Ovary (tissue), 9 donors: Measurements from ENCODE around the gene LAMB3. TPM values are rescaled to one million over a fixed set of nuclear protein-coding genes. Genes with fewer than 3 reads are reported as not detected.

Experiments
- DNase-seq, 5 donors: peaks; one replicate each; pipeline ENCODE4 v3.0.0-alpha.2; 2019 to 2020
- H3K27ac ChIP-seq, 2 donors: fragments of 200-600 bp; one replicate each; pipeline versions ENCODE4 v1.5.1 to v1.8.0; 2019 to 2022
- H3K27me3 ChIP-seq: fragments of 200-600 bp; one replicate; pipeline ENCODE4 v1.8.0; 2022
- H3K36me3 ChIP-seq: fragments of 200-600 bp; sonication (generic); one replicate; pipeline ENCODE4 v1.5.1; 2019
- H3K4me1 ChIP-seq: one replicate; pipeline ENCODE4 v1.8.1; 2013; ENCODE audit warnings: mild to moderate bottlenecking, moderate library complexity; ENCODE audit not compliant: insufficient read depth
- H3K4me3 ChIP-seq: fragments of 200-600 bp; sonication (generic); one replicate; pipeline ENCODE4 v1.5.1; 2017
- H3K9me3 ChIP-seq, 2 donors: fragments of 200-600 bp in 1 of 2; sonication (generic) in 1 of 2; one replicate each; pipeline versions ENCODE4 v1.5.1 to v1.8.1; 2013 to 2019; ENCODE audit warnings: mild to moderate bottlenecking in 1 of 2, moderate library complexity in 1 of 2
- EP300 ChIP-seq: sonication (generic); formaldehyde crosslinking; IDR thresholded peaks from one replicate; pipeline ENCODE4 v1.6.1; 2017; ENCODE audit warnings: antibody characterized with exemption
- POLR2A ChIP-seq: fragments of 450-650 bp; IDR thresholded peaks from one replicate; pipeline ENCODE4 v1.6.1; 2017; ENCODE audit warnings: antibody characterized with exemption, mild to moderate bottlenecking, moderate library complexity
- WGBS, 3 donors: extraction: QIAGEN DNeasy Blood & Tissue Kit in 1 of 3; methylation state at CpG; one replicate each; pipeline versions ENCODE4 v1.1.5 to v1.1.7; 2013 to 2017; 5-methylcytosine and 5-hydroxymethylcytosine counted together
- intact Hi-C, 4 donors: fragments of 100-400 bp; cut with DNase I; formaldehyde crosslinking; loops; one replicate each; pipeline versions ENCODE4 v1.11.0 to v1.15.1; 2022 to 2023
- polyA plus RNA-seq, 2 donors: library from polyadenylated mRNA; stranded (reverse); fragments of 200-250 nt in 1 of 2; fragments of 350-450 nt in 1 of 2; fragmentation: Illumina TruSeq in 1 of 2; extraction: RNeasy Lipid Tissue Mini Kit (QIAGEN cat#74804) in 1 of 2; gene quantifications; one replicate each; pipeline ENCODE4 v1.2.3, GENCODE V29; 2013 to 2014
- total RNA-seq, 7 donors: library from RNA; depleted of rRNA in 2 of 7; stranded (reverse); fragments of >200 nt in 2 of 7; fragmentation: NEBNext Ultra II Directional in 3 of 7; extraction: Animal tissue kit (Norgen Biotek cat#: 25700) in 3 of 7; gene quantifications; one replicate each; pipeline versions ENCODE4 v1.1.0 to v1.2.4, GENCODE V29; 2016 to 2023
- TF ChIP-seq, protein P1 (sequence below), 3 donors: fragments of 450-650 bp in 2 of 3; fragments of 200-600 bp in 1 of 3; IDR thresholded peaks; one replicate each; pipeline versions ENCODE4 v1.5.1 to v1.8.0; 2016 to 2022; ENCODE audit warnings: antibody characterized with exemption in 3 of 3, mild to moderate bottlenecking in 1 of 3
- donor health status: DM: no; HTN: no; CAD: no; lungs with moderate emphysema.
- donor health status: DM: no; HTN: no; CAD: no.
- donor health status: Bipolar disorder and iron deficiency.
- donor health status: DM: yes; HTN: yes; CAD: no.
- donor health status: DM: no; HTN: no; CAD: no.
- donor health status: DM: yes; HTN: yes; CAD: no.

LAMB3 gene
- total and polyA plus RNA-seq, 9 donors: 0.54 to 56.9 (median 4.2) TPM

DNA sequence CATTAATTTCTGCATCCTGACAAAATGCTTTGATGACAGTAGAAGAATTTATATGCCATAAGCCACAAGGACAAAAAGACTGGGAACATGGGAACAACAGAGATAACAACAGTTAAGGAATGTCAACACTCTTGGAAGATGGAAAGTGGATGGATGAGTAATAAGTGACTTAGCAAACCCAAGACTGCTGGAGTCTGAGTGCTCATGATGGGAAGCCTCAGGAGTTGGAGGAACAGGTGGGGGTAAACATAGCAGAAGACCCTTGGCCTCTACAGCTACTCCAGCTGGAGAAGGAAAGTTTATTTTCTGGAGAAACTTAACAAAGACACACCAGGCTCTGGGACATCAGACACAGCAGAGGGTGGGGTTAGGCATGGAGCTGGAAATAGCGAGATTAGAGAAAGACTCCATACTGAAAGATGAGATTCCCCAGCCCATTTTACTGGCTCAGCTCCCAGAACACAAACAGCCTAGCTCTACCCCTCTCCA is 36.6 kb upstream of the LAMB3 start:
- no peaks in the 10 kb centered on the region for H3K9me3 ChIP-seq

GRCh38 chr1:209686322-209686721 is 34.1 kb upstream of the LAMB3 start:
- TF ChIP-seq, protein P1, sequence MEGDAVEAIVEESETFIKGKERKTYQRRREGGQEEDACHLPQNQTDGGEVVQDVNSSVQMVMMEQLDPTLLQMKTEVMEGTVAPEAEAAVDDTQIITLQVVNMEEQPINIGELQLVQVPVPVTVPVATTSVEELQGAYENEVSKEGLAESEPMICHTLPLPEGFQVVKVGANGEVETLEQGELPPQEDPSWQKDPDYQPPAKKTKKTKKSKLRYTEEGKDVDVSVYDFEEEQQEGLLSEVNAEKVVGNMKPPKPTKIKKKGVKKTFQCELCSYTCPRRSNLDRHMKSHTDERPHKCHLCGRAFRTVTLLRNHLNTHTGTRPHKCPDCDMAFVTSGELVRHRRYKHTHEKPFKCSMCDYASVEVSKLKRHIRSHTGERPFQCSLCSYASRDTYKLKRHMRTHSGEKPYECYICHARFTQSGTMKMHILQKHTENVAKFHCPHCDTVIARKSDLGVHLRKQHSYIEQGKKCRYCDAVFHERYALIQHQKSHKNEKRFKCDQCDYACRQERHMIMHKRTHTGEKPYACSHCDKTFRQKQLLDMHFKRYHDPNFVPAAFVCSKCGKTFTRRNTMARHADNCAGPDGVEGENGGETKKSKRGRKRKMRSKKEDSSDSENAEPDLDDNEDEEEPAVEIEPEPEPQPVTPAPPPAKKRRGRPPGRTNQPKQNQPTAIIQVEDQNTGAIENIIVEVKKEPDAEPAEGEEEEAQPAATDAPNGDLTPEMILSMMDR (IDR thresholded peaks at IDR 0.05): no peak
- TF ChIP-seq EP300 (no peak), POLR2A (no peak)
- intact Hi-C loops: loop anchor here in 3 of 4 donors (5.0 to 10.0 kb wide), 4 partner anchors 44 to 64 kb away; no protein-coding TSS in a partner anchor
- Histone ChIP-seq H3K4me1 (peaks cover 19% of the 10 kb centered on the region), H3K9me3 (no peaks in the 10 kb centered on the region), H3K36me3 (no peaks in the 10 kb centered on the region), H3K4me3 (no peak overlapping the region), H3K27ac (peak overlapping the region in 1 of 2 donors; percentile 30), H3K27me3 (no peaks in the 10 kb centered on the region)
- no peak for DNase-seq
- 8 to 22% (median 12%) methylated on average over 4 of the region's 4 CpGs for WGBS, 3 donors

More for the DNA sequence above, 36.6 kb upstream of the LAMB3 start:
- 19 to 25% (median 21%) methylated on average over 1 of the region's 1 CpG for WGBS, 3 donors
- intact Hi-C loops: loop anchor here in 3 of 4 donors (5.0 to 10.0 kb wide), 4 partner anchors 46 to 66 kb away; no protein-coding TSS in a partner anchor
- peaks cover 19% of the 10 kb centered on the region for H3K4me1 ChIP-seq
- no peak overlapping the region for H3K27ac ChIP-seq
- no peak overlapping the region for H3K4me3 ChIP-seq
- DNase-seq: peak in 1 of 5 donors; percentile 37
- no peaks in the 10 kb centered on the region for H3K36me3 ChIP-seq
- TF ChIP-seq, protein P1 (IDR thresholded peaks at IDR 0.05): no peak
- no peak for TF ChIP-seq EP300
- TF ChIP-seq POLR2A: no peak
- H3K27me3 ChIP-seq: no peaks in the 10 kb centered on the region

DNA sequence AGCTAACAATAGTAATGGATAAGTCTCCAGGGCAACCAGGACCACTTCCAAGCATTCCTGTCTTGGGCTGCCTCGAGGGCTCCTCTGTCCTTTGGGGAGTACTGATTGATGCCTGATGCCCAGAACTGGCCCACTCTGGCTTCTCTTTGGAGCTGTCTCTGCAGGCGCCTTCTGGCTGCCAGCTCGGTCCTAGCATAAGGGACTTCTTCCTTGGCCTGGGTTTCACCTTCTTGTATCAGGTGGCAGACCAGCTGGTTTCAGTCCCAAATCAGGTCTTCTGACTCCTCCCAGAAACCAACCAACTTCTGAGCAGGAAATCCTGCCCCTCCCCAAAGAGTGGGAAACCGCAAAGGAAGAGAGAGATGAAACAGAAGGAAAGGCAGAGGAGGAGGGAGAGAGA is 33.6 kb upstream of the LAMB3 start:
- no peaks in the 10 kb centered on the region for H3K36me3 ChIP-seq
- no peak for DNase-seq
- H3K9me3 ChIP-seq: no peaks in the 10 kb centered on the region
- H3K27ac ChIP-seq: peak overlapping the region in 1 of 2 donors; percentile 30
- H3K27me3 ChIP-seq: no peaks in the 10 kb centered on the region
- peaks cover 19% of the 10 kb centered on the region for H3K4me1 ChIP-seq
- no peak overlapping the region for H3K4me3 ChIP-seq
- WGBS, 3 donors: 40 to 50% (median 44%) methylated on average over 4 of the region's 4 CpGs
- no peak for TF ChIP-seq POLR2A
- TF ChIP-seq, protein P1 (IDR thresholded peaks at IDR 0.05): no peak
- TF ChIP-seq EP300: no peak
- intact Hi-C loops: loop anchor here in 3 of 4 donors (5.0 to 10.0 kb wide), 4 partner anchors 44 to 64 kb away; no protein-coding TSS in a partner anchor

DNA sequence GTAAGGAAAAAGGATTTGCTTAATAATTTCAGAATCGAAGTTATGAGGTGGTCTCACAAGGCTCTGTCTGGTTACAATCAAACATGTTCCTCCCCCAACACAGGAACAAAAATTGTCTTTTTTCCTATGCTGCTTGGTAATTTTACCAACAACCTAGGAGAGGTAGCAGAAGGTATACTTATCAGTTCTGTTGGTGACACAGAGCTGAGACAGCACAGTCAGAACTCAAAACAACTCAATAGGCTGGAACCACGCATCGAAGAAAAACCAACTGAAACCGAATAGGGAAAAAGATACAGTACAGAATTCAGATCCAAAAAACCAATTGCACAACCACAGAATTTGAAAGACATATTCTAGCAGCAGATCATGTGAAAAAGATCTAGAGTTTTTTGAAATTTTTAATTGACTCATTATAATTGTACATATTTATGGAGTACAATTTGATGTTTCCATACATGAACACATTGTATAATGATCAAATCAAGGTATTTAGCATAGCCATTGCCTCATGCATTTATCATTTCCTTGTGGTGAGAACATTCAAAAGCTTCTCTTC is 26.8 kb upstream of the LAMB3 start:
- H3K27ac ChIP-seq: no peak overlapping the region
- H3K27me3 ChIP-seq: no peaks in the 10 kb centered on the region
- peaks cover 7% of the 10 kb centered on the region for H3K4me1 ChIP-seq
- H3K36me3 ChIP-seq: no peaks in the 10 kb centered on the region
- TF ChIP-seq POLR2A: no peak
- TF ChIP-seq, protein P1 (IDR thresholded peaks at IDR 0.05): no peak
- no peak for TF ChIP-seq EP300
- no peak for DNase-seq
- no peak overlapping the region for H3K4me3 ChIP-seq
- intact Hi-C loops: loop anchor here in 1 of 4 donors (5.0 kb wide), 1 partner anchor 37 kb away; no protein-coding TSS in a partner anchor
- H3K9me3 ChIP-seq: no peaks in the 10 kb centered on the region
- WGBS, 3 donors: 89 to 95% (median 92%) methylated on average over 4 of the region's 4 CpGs
